NCI-H524 (cell line): ENCODE measurements around the gene ATG9B.

Experiments used
- DNase-seq, 2 experiments: peaks; one replicate each; lab custom pipeline; 2025; lab: John Stamatoyannopoulos, UW

Gene ATG9B, protein sequence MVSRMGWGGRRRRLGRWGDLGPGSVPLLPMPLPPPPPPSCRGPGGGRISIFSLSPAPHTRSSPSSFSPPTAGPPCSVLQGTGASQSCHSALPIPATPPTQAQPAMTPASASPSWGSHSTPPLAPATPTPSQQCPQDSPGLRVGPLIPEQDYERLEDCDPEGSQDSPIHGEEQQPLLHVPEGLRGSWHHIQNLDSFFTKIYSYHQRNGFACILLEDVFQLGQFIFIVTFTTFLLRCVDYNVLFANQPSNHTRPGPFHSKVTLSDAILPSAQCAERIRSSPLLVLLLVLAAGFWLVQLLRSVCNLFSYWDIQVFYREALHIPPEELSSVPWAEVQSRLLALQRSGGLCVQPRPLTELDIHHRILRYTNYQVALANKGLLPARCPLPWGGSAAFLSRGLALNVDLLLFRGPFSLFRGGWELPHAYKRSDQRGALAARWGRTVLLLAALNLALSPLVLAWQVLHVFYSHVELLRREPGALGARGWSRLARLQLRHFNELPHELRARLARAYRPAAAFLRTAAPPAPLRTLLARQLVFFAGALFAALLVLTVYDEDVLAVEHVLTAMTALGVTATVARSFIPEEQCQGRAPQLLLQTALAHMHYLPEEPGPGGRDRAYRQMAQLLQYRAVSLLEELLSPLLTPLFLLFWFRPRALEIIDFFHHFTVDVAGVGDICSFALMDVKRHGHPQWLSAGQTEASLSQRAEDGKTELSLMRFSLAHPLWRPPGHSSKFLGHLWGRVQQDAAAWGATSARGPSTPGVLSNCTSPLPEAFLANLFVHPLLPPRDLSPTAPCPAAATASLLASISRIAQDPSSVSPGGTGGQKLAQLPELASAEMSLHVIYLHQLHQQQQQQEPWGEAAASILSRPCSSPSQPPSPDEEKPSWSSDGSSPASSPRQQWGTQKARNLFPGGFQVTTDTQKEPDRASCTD

DNA sequence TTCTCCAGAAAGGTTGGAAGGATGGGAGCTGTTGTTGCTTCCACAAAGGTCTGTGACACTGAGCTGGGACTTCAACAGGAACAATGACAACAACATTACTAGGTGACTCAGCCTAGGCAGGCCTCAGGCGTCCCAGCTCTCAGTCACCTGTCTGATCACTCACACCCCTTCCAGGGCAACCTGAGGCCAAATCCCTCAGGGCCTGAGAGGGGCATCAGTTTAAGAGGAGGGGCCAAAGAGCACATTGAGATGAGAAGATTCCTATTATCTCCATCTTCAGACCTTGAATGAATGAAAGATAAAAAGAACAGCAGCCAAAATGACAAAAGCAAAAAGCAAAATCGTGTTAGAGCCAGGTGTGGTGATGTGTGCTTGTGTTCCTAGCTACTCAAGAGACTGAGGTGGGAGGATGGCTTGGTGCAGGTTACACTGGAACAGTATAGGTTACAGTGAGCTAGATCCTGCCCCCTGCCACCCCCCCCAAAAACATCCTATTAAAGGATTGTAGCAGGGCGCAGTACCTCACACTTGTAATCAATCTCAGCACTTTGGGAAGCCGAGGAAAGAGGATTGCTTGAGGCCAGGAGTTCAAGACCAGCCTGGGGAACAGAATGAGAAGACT, at the start of gene ATG9B:
TSS of gene ATG9B (minus strand) at position 60 of the 622 bp plus-strand sequence. CDS start 71 bp downstream, outside the sequence.
- DNase-seq, result no peak

DNA sequence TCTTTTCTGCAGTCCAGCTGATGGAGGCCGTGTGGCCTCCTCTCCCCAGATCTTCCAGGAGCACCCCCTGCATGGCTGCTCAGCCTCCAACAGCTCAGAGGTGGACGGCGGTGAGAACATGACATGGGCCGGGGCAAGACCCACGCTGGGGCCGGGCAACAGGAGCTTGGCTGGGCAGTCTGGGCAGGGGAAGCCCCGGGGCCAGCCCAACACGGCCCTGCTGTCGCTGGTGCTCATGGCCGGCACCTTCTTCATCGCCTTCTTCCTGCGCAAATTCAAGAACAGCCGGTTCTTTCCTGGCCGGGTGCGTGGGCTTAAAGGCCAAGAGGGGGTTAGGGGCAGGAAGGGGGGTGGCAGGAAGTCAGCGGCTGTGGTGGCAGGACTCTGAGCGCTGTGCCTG, 49.7 kb upstream of the ATG9B start:
- no peak for DNase-seq

DNA sequence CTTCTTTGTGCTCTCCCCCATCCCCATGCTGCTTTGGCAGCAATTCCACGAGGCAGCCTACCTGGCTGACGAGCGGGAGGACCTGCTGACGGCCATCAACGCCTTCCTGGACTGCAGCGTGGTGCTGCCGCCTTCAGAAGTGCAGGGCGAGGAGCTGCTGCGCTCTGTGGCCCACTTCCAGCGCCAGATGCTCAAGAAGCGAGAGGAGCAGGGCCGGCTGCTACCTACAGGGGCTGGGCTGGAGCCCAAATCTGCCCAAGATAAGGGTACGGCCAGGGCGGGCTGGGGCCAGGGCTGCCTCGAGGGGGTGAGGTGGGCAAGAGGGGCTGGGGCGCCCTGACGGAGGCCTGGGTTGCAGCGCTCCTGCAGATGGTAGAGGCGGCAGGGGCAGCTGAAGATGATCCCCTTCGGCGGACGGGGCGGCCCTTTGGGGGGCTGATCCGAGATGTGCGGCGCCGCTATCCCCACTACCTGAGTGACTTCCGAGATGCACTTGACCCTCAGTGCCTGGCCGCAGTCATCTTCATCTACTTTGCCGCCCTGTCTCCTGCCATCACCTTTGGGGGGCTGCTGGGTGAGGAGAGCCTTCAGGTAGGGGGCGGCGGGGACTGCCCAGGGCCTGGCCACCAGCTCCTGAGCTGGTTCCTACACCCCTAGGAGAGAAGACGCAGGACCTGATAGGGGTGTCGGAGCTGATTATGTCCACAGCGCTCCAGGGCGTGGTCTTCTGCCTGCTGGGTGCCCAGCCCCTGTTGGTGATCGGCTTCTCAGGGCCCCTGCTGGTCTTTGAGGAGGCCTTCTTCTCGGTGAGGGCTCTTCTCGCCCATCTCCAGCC, 47.0 kb upstream of the ATG9B start:
- no peak for DNase-seq

DNA sequence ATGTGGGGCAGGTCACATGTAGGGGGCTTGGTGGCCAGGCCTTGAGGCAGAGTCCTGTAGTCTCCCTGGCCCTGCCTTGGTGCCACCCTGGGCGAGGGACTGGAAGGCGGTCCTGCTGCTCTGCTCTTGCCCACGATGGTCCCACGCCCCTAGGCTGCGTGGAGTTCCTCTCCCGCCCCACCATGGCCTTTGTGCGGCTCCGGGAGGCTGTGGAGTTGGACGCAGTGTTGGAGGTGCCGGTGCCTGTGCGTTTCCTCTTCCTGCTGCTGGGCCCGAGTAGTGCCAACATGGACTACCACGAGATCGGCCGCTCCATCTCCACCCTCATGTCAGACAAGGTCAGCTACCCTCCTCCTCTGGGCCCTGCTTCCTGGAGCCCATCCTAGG, 46.3 kb upstream of the ATG9B start:
- DNase-seq, result no peak

DNA sequence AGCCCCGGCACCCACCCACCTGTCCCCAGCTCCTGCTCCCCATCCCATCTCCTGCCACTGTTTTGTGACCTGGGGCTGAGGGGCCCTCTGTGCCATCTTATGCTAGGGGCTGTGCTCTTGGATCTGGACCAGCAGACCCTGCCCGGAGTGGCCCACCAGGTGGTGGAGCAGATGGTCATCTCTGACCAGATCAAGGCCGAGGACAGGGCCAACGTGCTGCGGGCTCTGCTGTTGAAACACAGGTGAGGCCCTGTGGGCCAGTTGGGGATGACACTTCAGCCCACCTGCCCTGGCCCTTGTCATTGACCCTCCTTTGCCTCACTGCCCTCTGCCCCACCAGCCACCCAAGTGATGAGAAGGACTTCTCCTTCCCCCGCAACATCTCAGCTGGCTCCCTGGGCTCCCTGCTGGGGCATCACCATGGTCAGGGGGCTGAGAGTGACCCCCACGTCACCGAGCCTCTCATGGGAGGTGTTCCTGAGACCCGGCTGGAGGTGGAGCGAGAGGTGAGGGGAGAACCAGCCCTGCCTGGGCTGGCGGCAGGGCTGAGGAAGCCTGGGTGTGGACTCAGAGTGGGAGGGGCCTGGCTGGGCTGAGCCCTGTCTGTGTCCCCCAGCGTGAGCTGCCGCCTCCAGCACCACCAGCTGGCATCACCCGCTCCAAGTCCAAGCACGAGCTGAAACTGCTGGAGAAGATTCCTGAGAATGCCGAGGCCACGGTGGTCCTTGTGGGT, 45.7 kb upstream of the ATG9B start:
- no peak for DNase-seq

DNA sequence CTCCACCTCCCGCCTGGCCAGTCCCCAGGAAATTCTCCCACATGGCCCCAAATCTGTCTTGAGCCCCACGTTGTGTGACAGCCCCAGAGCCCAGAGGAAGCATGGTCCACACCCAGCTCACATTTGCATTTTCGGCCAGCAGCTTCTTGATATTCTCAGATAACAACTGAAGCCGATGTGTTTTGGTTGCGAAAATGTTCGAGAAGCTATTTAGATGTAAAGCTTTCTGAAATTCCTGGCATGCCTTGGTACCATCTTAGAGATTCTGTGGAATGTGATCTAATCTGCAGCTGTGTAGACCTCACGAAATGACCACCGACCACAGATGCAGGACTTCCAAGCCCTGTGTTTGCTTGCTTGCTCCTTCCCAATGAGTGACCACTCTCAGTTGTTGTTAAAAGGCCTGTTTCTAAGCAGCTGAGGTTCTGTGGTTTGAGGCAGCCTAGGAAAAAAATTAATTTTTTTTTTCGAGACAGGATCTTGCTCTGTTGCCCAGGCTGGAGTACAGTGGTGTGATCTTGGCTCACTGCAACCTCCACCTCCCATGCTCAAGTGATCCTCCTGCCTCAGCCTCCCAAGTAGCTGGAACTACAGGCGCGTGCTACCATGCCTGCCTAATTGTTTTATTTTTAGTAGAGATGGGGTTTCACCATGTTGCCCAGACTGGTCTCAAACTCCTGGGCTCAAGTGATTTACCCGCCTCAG, 43.9 kb upstream of the ATG9B start:
- no peak for DNase-seq

DNA sequence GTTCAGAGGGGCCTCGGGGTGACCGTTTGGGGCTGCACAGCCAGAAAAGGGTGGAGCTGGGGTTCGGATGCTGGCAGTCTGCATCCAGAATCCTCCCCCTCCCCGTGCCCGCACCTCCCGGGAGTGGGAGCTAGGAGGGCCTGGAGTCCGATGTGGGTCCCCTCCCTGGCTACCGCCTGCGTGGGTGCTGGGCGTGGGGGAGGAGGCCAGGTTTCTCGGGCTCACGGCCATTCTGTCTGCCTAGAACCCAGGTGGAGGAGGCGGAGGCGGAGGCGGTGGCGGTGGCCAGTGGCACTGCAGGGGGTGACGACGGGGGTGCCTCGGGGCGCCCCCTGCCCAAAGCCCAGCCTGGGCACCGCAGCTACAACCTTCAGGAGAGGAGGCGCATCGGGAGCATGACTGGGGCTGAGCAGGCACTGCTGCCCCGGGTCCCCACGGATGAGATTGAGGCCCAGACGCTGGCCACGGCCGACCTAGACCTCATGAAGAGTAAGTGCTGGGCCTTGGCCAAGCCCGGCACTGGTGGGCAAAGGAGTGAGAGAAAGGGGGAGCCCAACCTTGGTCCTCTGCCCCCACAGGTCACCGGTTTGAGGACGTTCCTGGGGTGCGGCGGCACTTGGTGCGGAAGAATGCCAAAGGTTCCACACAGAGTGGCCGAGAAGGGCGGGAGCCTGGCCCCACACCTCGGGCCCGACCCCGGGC, 42.1 kb upstream of the ATG9B start:
- DNase-seq, result no peak

DNA sequence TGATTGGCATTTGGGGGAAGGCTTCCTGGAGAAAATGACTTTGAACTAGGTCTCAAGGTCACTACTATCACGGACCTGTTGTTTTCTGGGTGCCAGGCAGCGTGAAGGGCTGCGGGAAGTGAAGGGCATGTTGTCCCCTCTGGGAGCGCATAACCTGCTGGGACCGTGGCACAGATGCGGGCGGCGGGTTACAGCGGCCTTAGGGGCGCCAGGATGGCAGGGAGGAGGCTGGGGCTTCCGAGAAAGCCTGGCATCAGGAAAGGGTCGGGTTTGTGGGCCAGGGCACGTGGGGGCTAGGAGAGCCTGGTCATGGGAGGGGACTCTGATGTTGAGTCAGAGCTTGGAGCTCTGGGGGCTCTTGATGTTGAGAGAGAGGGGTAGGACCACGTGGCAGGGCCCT, 41.2 kb upstream of the ATG9B start:
- no peak for DNase-seq

DNA sequence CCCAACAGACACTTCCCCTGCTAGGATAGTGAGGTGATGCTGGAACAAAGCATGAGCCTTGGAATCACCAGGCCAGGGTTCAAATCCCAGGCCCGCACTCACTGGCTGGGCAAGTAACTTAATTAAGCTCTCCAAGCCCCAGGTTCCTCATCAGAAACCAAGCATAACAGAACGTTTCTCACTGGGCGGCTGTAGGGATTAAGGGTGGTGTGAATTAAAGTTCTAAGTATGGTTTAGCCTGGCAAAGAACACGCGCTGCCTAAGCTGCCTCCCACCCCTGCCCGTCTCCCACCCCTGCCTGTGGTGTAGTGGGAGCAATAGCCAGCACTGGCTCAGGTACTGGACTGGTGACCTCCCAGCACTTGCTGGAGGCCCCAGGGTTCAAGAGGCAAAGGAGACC, 40.7 kb upstream of the ATG9B start:
- no peak for DNase-seq

DNA sequence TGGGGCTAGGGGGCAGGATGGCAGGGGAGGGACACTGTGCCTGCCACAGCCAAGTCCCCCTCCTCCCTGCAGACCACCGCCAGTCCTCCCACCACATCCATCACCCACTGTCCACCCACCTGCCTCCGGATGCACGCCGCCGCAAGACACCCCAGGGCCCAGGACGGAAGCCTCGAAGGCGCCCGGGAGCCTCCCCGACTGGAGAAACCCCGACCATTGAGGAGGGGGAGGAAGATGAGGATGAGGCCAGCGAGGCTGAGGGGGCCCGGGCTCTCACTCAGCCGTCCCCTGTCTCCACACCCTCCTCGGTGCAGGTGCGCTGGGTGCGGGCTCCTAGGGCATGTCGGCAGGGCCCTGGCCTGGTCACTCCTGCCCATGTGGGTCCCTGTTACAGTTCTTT, 40.2 kb upstream of the ATG9B start:
- no peak for DNase-seq

DNA sequence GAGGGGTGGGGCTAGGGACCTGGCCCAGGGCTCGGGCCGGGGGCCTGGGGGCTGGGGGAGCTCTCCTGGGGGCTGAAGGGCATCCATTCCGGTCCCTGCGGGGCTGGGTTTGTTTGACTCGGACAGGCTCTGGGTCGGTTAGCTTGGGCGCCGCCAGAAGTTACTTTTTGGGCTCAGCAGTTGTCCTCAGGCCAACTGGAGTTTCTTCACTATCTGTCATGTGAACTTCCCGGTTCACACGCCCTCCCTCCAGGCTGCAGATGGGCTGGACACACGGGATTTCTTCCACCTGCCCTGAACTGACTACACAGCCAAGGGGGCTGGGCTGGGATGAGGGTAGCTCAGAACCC, 38.9 kb upstream of the ATG9B start:
- no peak for DNase-seq

DNA sequence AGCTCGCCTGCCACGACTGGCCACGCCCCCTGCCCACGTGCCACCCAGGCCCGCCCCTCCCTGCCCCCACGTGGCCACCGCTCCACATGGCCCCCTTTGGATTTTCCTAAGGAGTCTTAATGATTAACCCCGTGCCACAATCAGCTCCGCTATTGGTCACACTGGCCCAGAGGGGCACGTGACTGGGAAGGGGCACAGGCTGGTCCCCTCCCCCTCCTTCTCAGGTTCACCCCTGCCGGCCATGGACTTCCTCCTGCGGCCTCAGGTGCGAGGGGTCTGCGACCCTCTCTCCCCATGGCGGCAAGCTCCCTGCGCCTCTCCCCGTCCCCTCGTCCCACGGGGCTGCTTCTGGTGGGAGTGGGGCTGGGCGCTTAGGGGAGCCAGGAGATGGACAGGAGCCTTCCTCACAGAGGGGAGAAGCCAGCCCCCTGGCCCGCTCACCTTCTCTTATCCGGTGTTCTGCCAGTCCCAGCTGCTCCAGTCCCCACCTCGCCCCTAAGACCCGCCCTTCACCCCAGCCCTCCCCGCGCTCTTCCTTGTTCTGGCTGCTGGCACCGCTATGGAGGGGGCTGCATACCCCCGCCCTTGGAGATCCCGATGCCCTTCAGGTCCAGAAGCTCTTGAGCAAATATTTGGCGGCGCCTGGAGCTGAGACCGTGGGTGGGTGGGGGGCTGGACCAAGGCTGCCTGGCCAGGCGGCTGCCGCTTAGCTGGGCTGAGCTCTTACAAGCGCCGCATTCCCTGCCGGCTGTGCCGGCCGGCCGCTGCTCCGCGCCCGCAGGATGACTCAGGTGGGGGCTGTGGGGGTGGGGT, 38.3 kb upstream of the ATG9B start:
- no peak for DNase-seq

DNA sequence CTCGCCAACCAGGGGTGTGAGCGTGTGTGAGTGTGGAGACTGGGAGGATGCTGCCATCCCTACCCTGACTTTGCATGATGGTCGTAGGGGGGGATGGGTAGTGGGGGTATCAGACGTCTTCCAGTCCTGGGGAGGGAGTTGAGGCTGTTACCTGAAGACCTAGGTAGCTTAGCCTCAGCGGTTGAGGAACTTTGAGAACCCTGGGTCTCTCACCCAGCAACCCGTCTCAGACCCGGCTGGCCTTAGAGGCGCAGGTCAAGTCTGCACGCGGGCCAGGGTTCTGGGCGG, 37.8 kb upstream of the ATG9B start:
- no peak for DNase-seq

DNA sequence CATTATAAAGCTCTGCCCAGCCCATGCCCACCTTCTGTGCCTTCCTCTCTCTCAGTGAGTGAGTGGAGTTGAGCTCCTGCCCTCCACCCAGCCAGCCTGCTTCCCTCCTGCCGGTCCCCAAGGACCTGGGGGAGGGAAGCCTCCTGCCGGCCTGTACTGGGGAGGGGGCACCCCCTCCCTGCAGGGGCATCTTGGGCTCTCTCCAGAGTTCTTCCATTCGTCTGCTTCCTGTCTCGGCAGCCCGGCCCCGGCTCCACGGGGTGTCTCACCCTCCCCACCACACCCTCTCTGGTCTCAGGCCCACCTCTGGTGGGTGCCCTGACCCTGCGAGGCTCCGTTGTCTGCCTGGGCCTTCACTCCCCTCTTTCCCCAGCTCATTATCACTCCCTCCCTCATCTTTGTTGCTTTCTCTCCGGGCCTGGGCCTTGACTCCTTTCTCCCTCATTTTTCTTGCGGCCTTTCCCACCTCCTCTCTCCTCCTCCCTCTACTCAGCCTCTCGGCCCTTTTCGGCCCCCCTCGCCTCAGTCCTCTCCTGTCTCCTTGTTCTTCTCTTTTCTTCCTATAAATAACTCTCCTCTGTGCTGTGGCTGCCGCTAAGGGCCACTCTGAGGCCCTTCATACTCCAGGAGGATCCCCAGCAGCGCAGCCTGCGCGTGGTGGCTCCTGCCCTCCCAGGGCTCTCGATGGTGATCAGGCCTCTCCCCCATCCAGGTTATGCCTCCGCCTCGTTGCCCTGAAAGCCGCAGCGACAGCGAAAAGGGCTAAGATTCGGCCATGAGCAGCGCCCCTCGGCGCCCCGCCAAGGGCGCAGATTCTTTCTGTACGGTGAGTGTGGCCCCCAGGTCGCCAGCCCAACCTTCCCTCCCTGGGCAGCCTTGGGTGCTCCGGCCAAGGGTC, 37.2 kb upstream of the ATG9B start:
- DNase-seq, result no peak

DNA sequence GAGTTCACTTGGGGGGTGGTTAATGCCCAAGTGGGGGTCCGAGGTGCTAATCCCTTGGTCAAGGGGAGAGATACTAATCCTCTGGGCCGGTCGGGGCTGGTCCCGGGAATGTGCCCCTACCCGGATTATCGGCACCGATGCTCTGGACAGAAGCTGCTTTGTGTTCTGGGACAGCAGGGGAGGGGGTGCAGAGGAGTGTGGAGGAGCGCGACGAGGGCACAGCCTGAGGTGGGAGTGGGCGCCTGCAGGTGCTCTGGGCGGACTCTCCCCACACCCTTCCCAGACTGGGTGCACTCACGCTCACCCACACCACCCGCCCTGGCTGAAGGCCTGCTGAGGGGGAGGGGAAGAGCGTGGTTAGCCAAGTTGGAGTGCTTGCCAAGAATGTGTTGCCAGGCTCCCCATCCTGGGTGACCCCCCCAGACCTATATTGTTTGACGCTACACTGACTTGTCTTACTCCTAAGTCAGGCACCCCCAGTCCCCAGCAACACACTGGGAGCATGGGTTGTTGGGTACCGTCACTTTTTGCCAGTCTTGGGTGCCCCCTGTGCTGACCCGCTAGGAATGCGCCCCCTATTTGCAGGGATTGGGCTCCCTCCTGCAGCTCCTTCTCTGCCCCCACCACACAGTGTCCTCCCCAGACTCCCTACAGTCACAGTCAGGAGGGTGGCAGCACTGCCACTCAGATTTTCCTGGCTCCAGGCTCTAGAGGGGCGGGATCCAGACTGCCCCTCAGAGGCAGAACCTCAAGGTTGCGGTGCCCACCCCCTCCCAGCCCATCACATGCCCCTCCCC, 36.3 kb upstream of the ATG9B start:
- DNase-seq, result peak; percentile 28 to 38

DNA sequence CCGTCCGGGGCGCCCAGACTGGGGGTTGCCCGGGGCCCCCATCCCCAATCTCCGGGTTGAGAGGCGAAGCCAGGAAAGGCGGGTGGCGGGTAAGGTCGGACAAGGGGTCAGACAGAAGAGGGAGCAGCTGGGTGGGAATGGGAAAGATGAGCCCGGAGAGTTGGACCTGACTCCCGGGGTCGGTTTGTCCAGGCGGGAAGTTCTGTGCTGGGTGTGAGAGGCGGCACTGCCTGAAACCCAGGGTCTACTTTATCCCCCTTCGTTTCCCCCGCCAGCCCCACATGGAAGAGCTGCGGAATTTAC, 35.8 kb upstream of the ATG9B start:
- DNase-seq, result peak in 1 of 2 experiments; percentile 58

DNA sequence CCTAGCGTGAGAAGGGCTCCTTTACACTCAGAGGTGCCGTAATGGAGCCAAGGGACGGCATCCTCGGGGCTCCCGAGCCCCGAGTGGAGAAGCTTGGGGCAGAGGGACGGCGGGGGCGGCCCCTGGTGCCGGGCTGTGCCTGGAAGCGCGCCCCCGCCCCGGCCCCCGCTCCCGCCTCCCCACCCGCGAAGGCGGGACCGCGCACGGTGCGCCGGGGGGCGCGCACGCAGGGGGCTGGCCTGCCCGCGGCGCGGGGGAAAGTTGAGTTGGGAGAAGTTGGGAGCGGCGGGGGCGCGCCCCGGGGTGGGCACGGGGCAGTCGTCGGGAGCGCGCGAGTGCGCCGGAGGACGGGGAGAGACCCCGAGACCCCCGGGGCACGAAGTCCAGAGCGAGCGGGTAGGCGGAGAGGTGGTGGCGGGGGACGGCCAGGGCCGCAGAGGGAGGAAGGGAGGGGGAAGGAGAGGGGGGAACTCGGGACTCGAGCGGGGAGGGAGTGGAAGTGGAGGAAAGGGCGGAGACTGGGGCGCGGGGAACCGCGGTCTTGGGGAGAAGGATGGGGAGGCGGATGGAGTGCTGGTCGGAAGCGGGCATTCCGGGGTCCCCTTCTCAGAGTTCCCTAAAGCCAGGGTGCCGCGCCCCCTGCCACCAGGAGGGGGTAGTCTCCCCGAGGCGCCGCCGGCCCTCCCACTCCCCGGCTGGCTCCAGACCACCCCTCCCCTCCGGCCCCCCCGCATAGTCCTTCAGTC, 35.2 kb upstream of the ATG9B start, which contains the start of gene SLC4A2:
TSS of gene SLC4A2 (plus strand) at position 223 of the 746 bp plus-strand sequence. CDS start 2,399 bp downstream, outside the sequence.
- peak; percentile 67 to 76 for DNase-seq
